RCC 7860 (cell line): ENCODE data around the gene EPHB2.
"Not testable (repeated sequence)": the region's sequence is repeated elsewhere in the genome, so short reads cannot be mapped to it uniquely, and the experiment has no call there.

ENCODE experiments used
- DNase-seq: peaks from one replicate; pipeline ENCODE4 v3.0.0-alpha.2; 2015; ENCODE audit warnings: low spot score
- FAIRE-seq: peaks from 2 replicates; lab custom pipeline; 2012; peaks lifted over from hg19 to GRCh38; lab: Jason Lieb, UNC

Gene EPHB2

GRCh38 chr1:22689505-22689904 is 21.1 kb upstream of the EPHB2 start:
- FAIRE-seq = peak; percentile 98
- DNase-seq = peak; percentile 99

- FAIRE-seq = no peak
Measured at GRCh38 chr1:22691031-22691753, 19.4 kb upstream of the EPHB2 start.

GRCh38 chr1:22694172-22694571 is 16.5 kb upstream of the EPHB2 start:
- DNase-seq (no peak), FAIRE-seq (no peak)

More at GRCh38 chr1:22691031-22691753, 19.4 kb upstream of the EPHB2 start:
- no peak for DNase-seq

GRCh38 chr1:22696610-22697009 is 14.0 kb upstream of the EPHB2 start:
- DNase-seq = no peak

GRCh38 chr1:22697980-22698379 is 12.7 kb upstream of the EPHB2 start:
- FAIRE-seq (no peak), DNase-seq (no peak)

More at GRCh38 chr1:22696610-22697009, 14.0 kb upstream of the EPHB2 start:
- FAIRE-seq = no peak

- FAIRE-seq (no peak), DNase-seq (no peak)
Measured at GRCh38 chr1:22699681-22700520, 10.7 kb upstream of the EPHB2 start.

GRCh38 chr1:22702296-22703085 is 8.1 kb upstream of the EPHB2 start:
- no peak for DNase-seq
- no peak for FAIRE-seq

- DNase-seq = peak; percentile 68
- peak; percentile 63 for FAIRE-seq
Measured at GRCh38 chr1:22704440-22705067, 6.1 kb upstream of the EPHB2 start.

GRCh38 chr1:22705586-22705985 is 5.1 kb upstream of the EPHB2 start:
- DNase-seq (no peak), FAIRE-seq (no peak)

GRCh38 chr1:22706100-22706499 is 4.5 kb upstream of the EPHB2 start:
- not testable (repeated sequence) for FAIRE-seq, DNase-seq

- no peak for DNase-seq
- FAIRE-seq = no peak
Measured at GRCh38 chr1:22708777-22709176, 1.9 kb upstream of the EPHB2 start.

GRCh38 chr1:22709227-22709626 is 1.4 kb upstream of the EPHB2 start:
- FAIRE-seq = no peak
- DNase-seq = no peak

GRCh38 chr1:22709891-22710700 is 543 bp upstream of the EPHB2 start:
- DNase-seq (no peak), FAIRE-seq (no peak)

GRCh38 chr1:22711071-22711470 is 432 bp downstream of the EPHB2 start:
- DNase-seq = no peak
- FAIRE-seq = no peak

- no peak for DNase-seq
- no peak for FAIRE-seq
Measured at GRCh38 chr1:22711591-22712501, 1.2 kb downstream of the EPHB2 start.

GRCh38 chr1:22712502-22713271 is 2.0 kb downstream of the EPHB2 start:
- DNase-seq (no peak), FAIRE-seq (no peak)

GRCh38 chr1:22714455-22714854 is 3.8 kb downstream of the EPHB2 start:
- DNase-seq = no peak
- FAIRE-seq = no peak
